Kidney (tissue), 14 donors: ENCODE data around the gene GTF3C2. TPM values are rescaled to one million over a fixed set of nuclear protein-coding genes. Genes with fewer than 3 reads are reported as not detected.

ENCODE experiments used
- DNase-seq, 5 donors: peaks; one replicate each; pipeline ENCODE4 v3.0.0-alpha.2; 2013 to 2020
- FAIRE-seq: peaks from 2 replicates; lab custom pipeline; 2012; peaks lifted over from hg19 to GRCh38; lab: Jason Lieb, UNC
- H3K27ac ChIP-seq, 2 donors: one replicate each; pipeline ENCODE4 v1.7.0; 2013; ENCODE audit warnings: low read depth in 2 of 2, low read length in 2 of 2, inconsistent platforms in 1 of 2
- H3K27me3 ChIP-seq: one replicate; pipeline ENCODE4 v1.7.1; 2013; ENCODE audit warnings: low read length, inconsistent platforms; ENCODE audit not compliant: control insufficient read depth, insufficient read depth
- H3K36me3 ChIP-seq, 3 donors: one replicate each; pipeline versions ENCODE4 v1.7.0 to v1.7.1; 2013; ENCODE audit warnings: low read length in 3 of 3, control low read depth in 1 of 3, inconsistent platforms in 1 of 3; ENCODE audit not compliant: insufficient read depth in 3 of 3, control insufficient read depth in 2 of 3
- H3K4me1 ChIP-seq, 3 donors: one replicate each; pipeline versions ENCODE4 v1.7.0 to v1.7.1; 2013; ENCODE audit warnings: low read length in 3 of 3, inconsistent platforms in 1 of 3, low read depth in 1 of 3; ENCODE audit not compliant: control insufficient read depth in 2 of 3, insufficient read depth in 2 of 3
- H3K4me3 ChIP-seq, 3 donors: one replicate each; pipeline versions ENCODE4 v1.7.0 to v1.8.1; 2013; ENCODE audit warnings: low read length in 3 of 3, control low read depth in 1 of 3, inconsistent platforms in 1 of 3
- H3K9ac ChIP-seq, 3 donors: one replicate each; pipeline versions ENCODE4 v1.7.0 to v1.7.1; 2013; ENCODE audit warnings: low read length in 3 of 3, control low read depth in 1 of 3, inconsistent platforms in 1 of 3
- H3K9me3 ChIP-seq, 3 donors: one replicate each; pipeline versions ENCODE4 v1.7.0 to v1.7.1; 2013; ENCODE audit warnings: low read length in 3 of 3, control low read depth in 1 of 3, inconsistent platforms in 1 of 3; ENCODE audit not compliant: control insufficient read depth in 2 of 3, insufficient read depth in 1 of 3
- CTCF ChIP-seq: IDR thresholded peaks from 3 replicates; pipeline ENCODE4 v1.5.1; 2012; ENCODE audit warnings: mild to moderate bottlenecking, moderate library complexity, borderline replicate concordance; ENCODE audit not compliant: insufficient read depth; ENCODE audit errors: extremely low read depth
- intact Hi-C: fragments of 100-400 bp; cut with DNase I; formaldehyde crosslinking; loops from one replicate; pipeline ENCODE4 v1.11.1; 2022
- polyA plus RNA-seq: library from polyadenylated mRNA; stranded (reverse); fragments of 350-450 nt; fragmentation: Illumina TruSeq; extraction: RNeasy Lipid Tissue Mini Kit (QIAGEN cat#74804); gene quantifications from one replicate; pipeline ENCODE4 v1.2.3, GENCODE V29; 2014; ENCODE audit warnings: low read depth, low replicate concordance; ENCODE audit not compliant: insufficient read depth
- total RNA-seq: library from RNA; stranded (reverse); fragmentation: NEBNext Ultra II Directional; extraction: Animal tissue kit (Norgen Biotek cat#: 25700); gene quantifications from one replicate; pipeline ENCODE4 v1.2.1, GENCODE V29; 2021
- donor health status: control.
- donor health status: control.
- donor health status: control.
- donor health status: control.
- donor health status: control.
- donor health status: DM: yes; HTN: yes; CAD: no.
- donor health status: Normal renal cell carcinoma (clear cell type).

GTF3C2 gene
- total and polyA plus RNA-seq, 2 donors from 2014 or later = 38.3 to 59.3 TPM

DNA sequence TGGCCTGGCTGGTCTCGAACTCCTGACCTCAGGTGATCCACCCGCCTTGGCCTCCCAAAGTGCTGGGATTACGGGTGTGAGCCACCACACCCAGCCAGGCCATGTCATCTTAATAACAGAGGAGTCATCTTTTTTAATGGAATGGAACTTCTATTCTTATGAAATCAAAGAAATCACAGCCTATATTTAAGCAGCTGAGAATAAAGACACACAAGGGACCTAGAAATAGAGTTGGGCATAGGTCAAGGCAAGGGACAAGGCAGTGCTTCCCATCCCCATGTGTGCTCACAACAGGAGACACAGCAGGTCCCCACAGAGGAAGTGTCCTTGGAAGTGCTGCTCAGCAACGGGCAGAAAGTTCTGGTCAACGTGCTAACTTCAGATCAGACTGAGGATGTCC lies 17.0 kb upstream of the GTF3C2 start:
- Histone ChIP-seq H3K4me1 (peaks cover 0 to 17% (median 16%) of the 10 kb centered on the region in 3 donors), H3K27ac (no peak overlapping the region), H3K36me3 (peaks cover 8 to 43% (median 24%) of the 10 kb centered on the region in 3 donors), H3K4me3 (no peak overlapping the region), H3K27me3 (no peaks in the 10 kb centered on the region), H3K9ac (no peak overlapping the region), H3K9me3 (no peaks in the 10 kb centered on the region)
- FAIRE-seq (no peak), DNase-seq (no peak)
- intact Hi-C loops = no loop called here
- TF ChIP-seq CTCF = no peak

- Histone ChIP-seq H3K27ac (no peak overlapping the region), H3K36me3 (peaks cover 8 to 49% (median 30%) of the 10 kb centered on the region in 3 donors), H3K4me1 (peaks cover 0 to 16% (median 15%) of the 10 kb centered on the region in 3 donors), H3K4me3 (no peak overlapping the region), H3K9ac (no peak overlapping the region), H3K9me3 (no peaks in the 10 kb centered on the region), H3K27me3 (no peaks in the 10 kb centered on the region)
- FAIRE-seq = no peak
- intact Hi-C loops = no loop called here
- no peak for TF ChIP-seq CTCF
- no peak for DNase-seq
Observed at GRCh38 chr2:27372937-27373336, 16.4 kb upstream of the GTF3C2 start.

DNA sequence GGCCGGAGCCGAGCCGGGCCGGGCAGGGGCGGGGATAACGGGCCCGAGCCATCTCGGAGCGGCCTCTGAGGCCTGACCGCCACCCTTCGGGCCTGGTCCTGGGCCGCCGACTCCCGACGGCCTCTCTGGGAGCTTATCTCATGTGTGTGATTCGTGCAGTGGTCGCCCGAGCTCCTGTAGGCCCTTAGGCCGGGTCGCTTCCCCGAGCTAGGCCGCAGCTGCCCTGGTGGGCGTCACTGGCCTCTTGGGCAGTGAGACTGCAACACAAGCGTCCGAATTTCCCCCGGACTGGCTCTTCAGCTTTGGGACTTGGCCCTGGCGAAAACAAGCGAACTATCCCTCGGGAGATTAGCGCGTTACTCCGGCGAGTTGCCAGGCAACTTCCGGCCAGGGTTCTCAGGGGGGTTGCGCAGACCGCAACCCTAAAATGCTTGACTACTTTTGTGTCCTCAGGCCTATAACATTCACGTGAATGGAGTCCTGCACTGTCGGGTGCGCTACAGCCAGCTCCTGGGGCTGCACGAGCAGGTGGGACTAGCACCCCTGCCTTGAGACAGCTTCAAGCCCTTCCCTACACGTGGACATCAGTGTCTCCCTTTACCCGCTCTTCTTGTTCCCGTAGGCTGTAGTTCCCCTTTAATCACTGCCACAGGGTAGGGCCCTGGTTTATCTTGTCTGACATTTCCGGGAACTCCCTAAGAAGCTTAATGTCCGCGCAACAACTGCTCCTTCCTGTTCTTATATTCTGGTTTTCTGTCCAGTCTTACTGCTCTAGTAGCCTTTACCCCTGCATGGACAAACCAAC lies 14.5 kb upstream of the GTF3C2 start:
- DNase-seq = peak in 4 of 5 donors; percentile 25 to 83 (median 64)
- no peak for TF ChIP-seq CTCF
- Histone ChIP-seq H3K27ac (peak overlapping the region; percentile 82 to 83), H3K27me3 (no peaks in the 10 kb centered on the region), H3K4me1 (peaks cover 0 to 16% (median 15%) of the 10 kb centered on the region in 3 donors), H3K4me3 (peak overlapping the region; percentile 79 to 97 (median 94)), H3K9ac (peak overlapping the region; percentile 54 to 91 (median 87)), H3K9me3 (no peaks in the 10 kb centered on the region), H3K36me3 (peaks cover 14 to 49% (median 36%) of the 10 kb centered on the region in 3 donors)
- intact Hi-C loops = no loop called here
- no peak for FAIRE-seq
